ENCODE data around the gene CITED4. TPM values are rescaled to one million over a fixed set of nuclear protein-coding genes. Genes with fewer than 3 reads are reported as not detected.

The CITED4 gene
- total RNA-seq, 1 donor from 2014 or later = 26.0 TPM

- Mint-ChIP-seq H3K36me3 (ENCODE audit: unreplicated experiment) (no peaks in the 10 kb centered on the region), H3K4me1 (ENCODE audit: unreplicated experiment) (peaks cover 46% of the 10 kb centered on the region), H3K9me3 (ENCODE audit: unreplicated experiment) (no peaks in the 10 kb centered on the region), H3K4me3 (ENCODE audit: unreplicated experiment) (no peak overlapping the region), H3K27me3 (ENCODE audit: unreplicated experiment) (no peaks in the 10 kb centered on the region), H3K27ac (ENCODE audit: unreplicated experiment) (peak overlapping the region; percentile 94)
- no peak for DNase-seq (ENCODE audit: extremely low spot score, unreplicated experiment)
- TF ChIP-seq CTCF (IDR thresholded peaks at IDR 0.05) = no peak
Observed at GRCh38 chr1:40878906-40879305, 16.7 kb upstream of the CITED4 start.

GRCh38 chr1:40877698-40878097, 15.5 kb upstream of the CITED4 start:
- Mint-ChIP-seq H3K36me3 (ENCODE audit: unreplicated experiment) (no peaks in the 10 kb centered on the region), H3K9me3 (ENCODE audit: unreplicated experiment) (no peaks in the 10 kb centered on the region), H3K4me3 (ENCODE audit: unreplicated experiment) (no peak overlapping the region), H3K27ac (ENCODE audit: unreplicated experiment) (peak overlapping the region; percentile 94), H3K4me1 (ENCODE audit: unreplicated experiment) (peaks cover 49% of the 10 kb centered on the region), H3K27me3 (ENCODE audit: unreplicated experiment) (no peaks in the 10 kb centered on the region)
- DNase-seq (ENCODE audit: extremely low spot score, unreplicated experiment) = peak; percentile 93
- TF ChIP-seq CTCF (IDR thresholded peaks at IDR 0.05) = no peak

GRCh38 chr1:40876891-40877290, 14.7 kb upstream of the CITED4 start:
- Mint-ChIP-seq H3K4me3 (ENCODE audit: unreplicated experiment) (no peak overlapping the region), H3K27ac (ENCODE audit: unreplicated experiment) (peak overlapping the region; percentile 94), H3K27me3 (ENCODE audit: unreplicated experiment) (no peaks in the 10 kb centered on the region), H3K4me1 (ENCODE audit: unreplicated experiment) (peaks cover 51% of the 10 kb centered on the region), H3K9me3 (ENCODE audit: unreplicated experiment) (no peaks in the 10 kb centered on the region), H3K36me3 (ENCODE audit: unreplicated experiment) (no peaks in the 10 kb centered on the region)
- no peak for TF ChIP-seq CTCF (IDR thresholded peaks at IDR 0.05)
- no peak for DNase-seq (ENCODE audit: extremely low spot score, unreplicated experiment)

- H3K4me1 Mint-ChIP-seq (ENCODE audit: unreplicated experiment) = peaks cover 51% of the 10 kb centered on the region
- H3K36me3 Mint-ChIP-seq (ENCODE audit: unreplicated experiment) = no peaks in the 10 kb centered on the region
- H3K27me3 Mint-ChIP-seq (ENCODE audit: unreplicated experiment) = no peaks in the 10 kb centered on the region
- no peak overlapping the region for H3K4me3 Mint-ChIP-seq (ENCODE audit: unreplicated experiment)
- H3K27ac Mint-ChIP-seq (ENCODE audit: unreplicated experiment) = no peak overlapping the region
- H3K9me3 Mint-ChIP-seq (ENCODE audit: unreplicated experiment) = no peaks in the 10 kb centered on the region
- no peak for TF ChIP-seq CTCF (IDR thresholded peaks at IDR 0.05)
- no peak for DNase-seq (ENCODE audit: extremely low spot score, unreplicated experiment)
Observed at GRCh38 chr1:40876436-40876761, 14.2 kb upstream of the CITED4 start.

GRCh38 chr1:40873863-40874472, 11.8 kb upstream of the CITED4 start:
- Mint-ChIP-seq H3K9me3 (ENCODE audit: unreplicated experiment) (no peaks in the 10 kb centered on the region), H3K4me1 (ENCODE audit: unreplicated experiment) (peaks cover 43% of the 10 kb centered on the region), H3K36me3 (ENCODE audit: unreplicated experiment) (no peaks in the 10 kb centered on the region), H3K27me3 (ENCODE audit: unreplicated experiment) (no peaks in the 10 kb centered on the region), H3K4me3 (ENCODE audit: unreplicated experiment) (no peak overlapping the region), H3K27ac (ENCODE audit: unreplicated experiment) (peak overlapping the region; percentile 27)
- DNase-seq (ENCODE audit: extremely low spot score, unreplicated experiment) = no peak
- no peak for TF ChIP-seq CTCF (IDR thresholded peaks at IDR 0.05)

Data from osteocyte (in vitro differentiated cells).